Measurements from ENCODE around the gene FADS6. TPM values are rescaled to one million over a fixed set of nuclear protein-coding genes. Genes with fewer than 3 reads are reported as not detected.

The FADS6 gene
- total RNA-seq, 2 experiments from 2014 or later, result not detected

DNA sequence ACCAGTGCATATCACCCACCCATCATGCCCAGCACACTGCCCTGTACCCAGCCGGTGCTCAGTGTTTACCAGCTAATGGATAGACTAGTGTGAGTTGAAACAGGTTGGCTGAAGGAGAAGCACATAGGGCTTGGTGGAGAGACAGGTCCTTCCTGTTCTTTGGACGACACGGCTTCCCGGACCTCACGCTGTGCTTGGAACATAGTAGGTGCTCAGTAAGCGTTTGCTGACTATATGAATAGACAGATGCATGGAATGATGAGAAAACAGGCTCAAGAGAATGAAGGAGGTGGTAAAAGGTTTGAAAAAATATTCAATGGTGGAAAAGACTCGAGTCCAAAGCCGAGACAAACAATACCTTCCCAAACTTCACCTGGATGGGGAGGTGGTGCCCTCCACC lies 6.8 kb upstream of the FADS6 start:
- Mint-ChIP-seq H3K36me3 (no peaks in the 10 kb centered on the region), H3K27ac (no peak overlapping the region), H3K9me3 (no peaks in the 10 kb centered on the region), H3K4me3 (no peak overlapping the region), H3K4me1 (ENCODE audit: low read depth) (no peaks in the 10 kb centered on the region), H3K27me3 (peaks cover 8% of the 10 kb centered on the region)
- intact Hi-C loops (cut with micrococcal nuclease), result no loop called here
- ChIA-PET CTCF (no interaction called here), POLR2A (no interaction called here)
- no peak for DNase-seq

DNA sequence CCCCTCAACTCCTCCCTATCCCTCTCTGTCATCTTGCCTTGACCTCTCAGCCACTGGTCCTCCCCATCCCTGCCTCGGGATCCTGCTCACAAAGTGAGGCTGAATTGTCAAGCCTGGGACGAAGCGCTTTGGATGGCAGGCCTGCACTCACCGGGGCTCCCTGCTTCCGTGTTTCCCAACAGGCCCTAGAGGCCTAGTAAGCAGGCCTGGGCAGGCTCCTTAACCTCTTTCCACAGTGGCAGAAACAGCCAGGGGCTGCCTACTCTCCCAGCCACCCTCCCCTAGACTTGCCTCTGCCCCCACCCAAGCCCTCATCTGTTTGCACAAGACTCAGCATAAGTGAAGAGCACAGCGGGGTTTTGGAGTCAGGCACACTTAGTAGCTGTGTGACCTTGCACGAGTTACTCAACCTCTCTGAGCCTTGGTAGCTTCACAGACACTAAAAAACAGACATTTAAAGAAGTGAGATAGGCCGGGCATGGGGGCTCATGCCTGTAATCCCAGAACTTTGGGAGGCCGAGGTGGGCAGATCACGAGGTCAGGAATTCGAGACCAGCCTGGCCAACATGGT lies 5.0 kb upstream of the FADS6 start:
- Mint-ChIP-seq H3K4me3 (no peak overlapping the region), H3K9me3 (no peaks in the 10 kb centered on the region), H3K4me1 (ENCODE audit: low read depth) (peaks cover 2% of the 10 kb centered on the region), H3K27me3 (peaks cover 21% of the 10 kb centered on the region), H3K36me3 (no peaks in the 10 kb centered on the region), H3K27ac (no peak overlapping the region)
- POLR2A ChIA-PET, result no interaction called here
- CTCF ChIA-PET, result no interaction called here
- DNase-seq, result no peak
- intact Hi-C loops (cut with micrococcal nuclease), result no loop called here

DNA sequence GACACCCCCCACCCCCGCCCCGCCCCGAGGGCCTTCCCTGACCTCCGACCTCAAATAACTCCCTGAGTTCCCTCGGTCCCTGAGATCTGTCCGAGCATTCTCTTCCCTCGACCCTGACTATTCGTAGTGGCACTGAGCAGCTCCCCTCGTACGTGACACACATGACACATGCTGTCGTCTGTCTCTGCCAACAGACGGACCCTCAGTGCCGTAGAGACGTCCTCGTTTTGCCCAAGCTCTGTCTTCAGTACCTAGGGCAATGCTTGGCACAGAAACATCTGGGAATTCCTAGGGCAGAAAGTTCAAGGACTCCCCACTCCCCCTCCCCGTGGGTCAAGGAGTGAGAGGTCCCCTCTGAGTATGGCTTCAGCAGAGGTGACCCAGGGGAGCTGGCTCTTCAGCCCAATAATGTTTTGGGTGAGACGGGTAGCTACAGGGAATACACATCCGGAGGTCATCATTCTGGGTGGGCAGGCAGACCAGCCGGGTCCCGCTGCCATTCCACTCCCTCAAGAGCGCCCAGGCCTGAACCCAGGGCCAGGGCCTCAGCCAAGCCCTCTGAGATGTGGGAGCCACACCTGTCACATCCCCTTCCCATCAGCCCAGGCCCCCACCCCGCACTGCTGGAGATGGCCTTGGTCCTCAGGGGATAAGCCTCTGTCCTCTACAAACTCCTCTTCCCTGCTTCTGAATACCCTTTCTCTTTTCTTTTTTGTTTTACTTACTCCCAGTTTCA lies 671 bp upstream of the FADS6 start:
- intact Hi-C loops (cut with micrococcal nuclease), result no loop called here
- H3K27me3 Mint-ChIP-seq, result peaks cover 33% of the 10 kb centered on the region
- POLR2A ChIA-PET, result no interaction called here
- CTCF ChIA-PET, result interaction anchor here (1.5 kb wide), 1 partner anchor 64 kb away, joined by 3 read pairs; no protein-coding TSS in a partner anchor
- no peak overlapping the region for H3K4me3 Mint-ChIP-seq
- no peak overlapping the region for H3K27ac Mint-ChIP-seq
- H3K36me3 Mint-ChIP-seq, result no peaks in the 10 kb centered on the region
- DNase-seq, result no peak
- peaks cover 2% of the 10 kb centered on the region for H3K4me1 Mint-ChIP-seq (ENCODE audit: low read depth)
- H3K9me3 Mint-ChIP-seq, result no peaks in the 10 kb centered on the region

DNA sequence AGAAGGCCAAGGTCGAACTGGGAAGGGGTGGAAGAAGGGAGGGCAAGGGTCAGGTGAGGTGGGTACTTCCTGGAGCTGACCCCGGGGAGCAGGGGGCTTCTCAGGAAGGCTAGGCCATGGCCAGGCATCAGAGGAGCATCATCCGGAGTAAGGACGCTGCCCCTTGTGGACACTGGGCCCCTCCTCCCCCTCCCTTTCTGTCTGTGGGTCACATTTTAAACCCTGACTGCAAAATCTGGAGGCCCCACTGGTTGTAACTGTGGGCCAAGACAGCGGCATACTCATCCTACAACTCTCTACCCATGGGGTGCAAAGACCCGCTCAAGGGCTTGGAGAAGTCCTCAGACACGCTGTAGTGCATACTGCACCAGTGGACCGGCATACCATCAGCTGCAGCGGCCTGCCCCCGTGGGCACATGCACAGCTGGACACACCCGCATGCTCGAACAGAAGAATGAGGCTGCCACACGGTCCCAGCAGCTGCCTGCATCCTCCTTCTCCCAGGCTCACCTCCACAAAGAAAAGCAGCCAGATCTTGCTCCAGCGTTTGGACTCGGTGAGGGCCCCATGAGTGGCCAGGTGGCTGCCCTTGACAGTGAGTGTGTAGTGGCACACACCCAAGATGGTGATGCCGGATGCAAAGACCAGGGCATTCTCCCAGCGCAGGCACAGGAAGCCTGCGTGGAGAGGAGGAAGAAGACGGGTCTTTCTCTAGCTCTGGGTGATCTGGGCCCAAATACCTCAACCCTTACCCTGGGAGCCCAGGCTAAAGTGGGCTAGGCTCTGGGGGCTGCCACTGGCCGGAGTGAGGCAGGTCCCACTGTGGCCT lies 1.2 kb downstream of the FADS6 start:
- H3K36me3 Mint-ChIP-seq, result no peaks in the 10 kb centered on the region
- intact Hi-C loops (cut with micrococcal nuclease), result no loop called here

DNA sequence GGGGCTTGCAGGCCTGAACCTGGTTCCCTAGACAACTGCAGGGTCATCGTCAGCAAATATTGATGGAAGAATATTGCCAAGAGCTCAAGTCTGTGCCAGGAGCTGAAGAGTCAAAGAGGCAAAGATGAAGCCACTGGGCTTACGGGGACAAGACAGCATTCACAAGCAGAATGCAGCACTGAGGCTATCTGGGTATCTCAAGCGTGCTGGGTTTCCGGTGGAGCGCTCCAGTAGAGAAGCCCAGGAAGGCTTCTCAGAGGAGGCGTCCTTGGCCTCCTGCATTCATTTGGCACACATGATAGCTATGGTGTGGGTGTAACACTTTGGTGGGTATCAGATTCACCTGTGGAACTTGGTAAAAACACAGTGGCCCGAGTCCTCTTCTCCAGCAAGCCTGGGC lies 2.9 kb downstream of the FADS6 start:
- ChIA-PET POLR2A (no interaction called here), CTCF (no interaction called here)
- H3K4me1 Mint-ChIP-seq (ENCODE audit: low read depth), result peaks cover 2% of the 10 kb centered on the region
- no peak for DNase-seq
- H3K4me3 Mint-ChIP-seq, result no peak overlapping the region
- H3K27ac Mint-ChIP-seq, result no peak overlapping the region
- no peaks in the 10 kb centered on the region for H3K9me3 Mint-ChIP-seq
- no peaks in the 10 kb centered on the region for H3K36me3 Mint-ChIP-seq
- peaks cover 31% of the 10 kb centered on the region for H3K27me3 Mint-ChIP-seq
- intact Hi-C loops (cut with micrococcal nuclease), result no loop called here

More for the DNA sequence above, 1.2 kb downstream of the FADS6 start:
- H3K27me3 Mint-ChIP-seq, result peaks cover 33% of the 10 kb centered on the region
- no peak overlapping the region for H3K27ac Mint-ChIP-seq
- no peaks in the 10 kb centered on the region for H3K9me3 Mint-ChIP-seq
- H3K4me1 Mint-ChIP-seq (ENCODE audit: low read depth), result peaks cover 2% of the 10 kb centered on the region
- POLR2A ChIA-PET, result no interaction called here
- no peak overlapping the region for H3K4me3 Mint-ChIP-seq
- no peak for DNase-seq
- CTCF ChIA-PET, result no interaction called here

DNA sequence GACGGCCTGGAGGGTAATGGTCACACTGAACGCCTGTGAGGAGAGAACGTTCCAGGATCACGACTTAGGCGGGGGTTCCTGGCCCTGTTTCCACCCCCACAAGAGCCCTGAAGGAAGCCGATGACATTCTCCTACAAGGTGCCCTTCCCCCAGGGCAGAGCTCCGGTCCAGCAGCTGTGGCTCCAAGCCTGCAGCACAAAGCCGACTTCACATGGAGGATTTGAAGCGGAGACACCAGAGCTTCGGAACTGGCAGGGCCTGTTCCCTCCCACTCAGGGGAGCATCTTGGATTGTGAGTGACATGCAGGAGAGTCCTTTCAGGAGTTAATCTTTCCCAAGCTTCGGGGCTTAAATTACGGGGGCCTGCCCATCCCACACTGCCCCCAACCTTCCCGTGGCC lies 5.0 kb downstream of the FADS6 start:
- intact Hi-C loops (cut with micrococcal nuclease), result no loop called here
- H3K4me1 Mint-ChIP-seq (ENCODE audit: low read depth), result no peaks in the 10 kb centered on the region
- peaks cover 25% of the 10 kb centered on the region for H3K27me3 Mint-ChIP-seq
- no peak for DNase-seq
- H3K9me3 Mint-ChIP-seq, result no peaks in the 10 kb centered on the region
- no peak overlapping the region for H3K27ac Mint-ChIP-seq
- H3K4me3 Mint-ChIP-seq, result no peak overlapping the region
- no peaks in the 10 kb centered on the region for H3K36me3 Mint-ChIP-seq
- ChIA-PET CTCF (no interaction called here), POLR2A (no interaction called here)

DNA sequence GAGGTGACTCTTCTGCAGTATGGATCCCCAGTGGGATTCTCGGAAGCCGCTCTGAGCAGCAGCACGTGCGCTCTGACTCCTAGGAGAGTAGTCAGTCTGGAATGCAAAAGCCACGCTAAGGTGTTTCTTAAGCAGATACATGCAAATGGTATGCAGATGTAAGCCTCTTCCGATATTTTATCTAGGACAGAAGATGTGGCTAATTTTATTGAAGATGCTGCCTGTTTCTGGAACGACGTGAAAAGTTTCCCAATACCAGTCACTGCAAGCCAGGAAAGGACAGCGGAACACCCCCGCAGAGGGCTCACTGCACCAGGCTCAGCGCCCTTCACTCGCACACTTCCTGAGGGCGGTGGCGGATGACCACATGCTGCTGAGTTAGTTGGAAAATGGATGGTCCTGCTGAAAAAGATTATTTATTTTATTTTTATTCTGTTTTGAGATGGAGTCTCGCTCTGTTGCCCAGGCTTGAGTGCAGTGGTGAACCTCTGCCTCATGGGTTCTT lies 10.1 kb downstream of the FADS6 start:
- Mint-ChIP-seq H3K27ac (no peak overlapping the region), H3K9me3 (no peaks in the 10 kb centered on the region), H3K27me3 (peaks cover 11% of the 10 kb centered on the region), H3K4me3 (no peak overlapping the region), H3K4me1 (ENCODE audit: low read depth) (no peaks in the 10 kb centered on the region), H3K36me3 (no peaks in the 10 kb centered on the region)
- no peak for DNase-seq
- POLR2A ChIA-PET, result no interaction called here
- CTCF ChIA-PET, result interaction anchor here (1.0 kb wide), 1 partner anchor 78 kb away, joined by 3 read pairs; no protein-coding TSS in a partner anchor
- intact Hi-C loops (cut with micrococcal nuclease), result no loop called here

DNA sequence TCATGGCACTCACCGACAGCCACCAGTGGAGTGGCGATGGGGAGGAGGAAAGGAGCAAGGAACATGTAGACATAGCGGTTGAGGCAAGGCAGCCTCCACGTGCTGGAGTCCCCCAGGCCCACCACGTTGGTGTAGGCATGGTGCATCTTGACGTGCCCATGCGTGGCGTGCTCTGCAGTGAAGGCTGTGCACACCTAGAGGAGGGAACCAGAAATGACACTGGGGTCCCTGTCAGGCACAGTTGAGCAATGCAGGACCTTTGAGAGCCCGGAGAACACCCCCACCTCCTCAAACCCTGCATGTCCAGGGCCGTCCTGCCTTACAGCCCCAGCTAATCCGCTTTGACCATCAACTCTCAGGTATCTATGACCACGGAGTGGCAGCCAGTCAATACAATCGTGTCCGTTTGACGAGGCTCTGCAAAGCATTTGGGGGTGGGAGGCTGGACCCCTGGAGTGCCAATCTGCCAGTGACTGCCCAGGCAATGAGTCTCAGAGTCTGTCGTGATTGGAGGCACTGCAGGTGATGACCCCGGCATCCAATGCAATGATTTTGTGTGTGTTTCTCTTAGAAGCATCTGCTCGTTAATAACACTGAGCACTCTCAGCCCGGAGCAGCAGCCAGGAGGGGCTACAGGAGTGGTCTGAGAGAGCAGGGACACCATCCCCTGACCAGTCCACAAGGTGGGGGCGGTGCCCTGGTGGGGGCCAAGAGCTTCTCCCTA lies 10.8 kb downstream of the FADS6 start:
- Mint-ChIP-seq H3K4me1 (ENCODE audit: low read depth) (no peaks in the 10 kb centered on the region), H3K27ac (no peak overlapping the region), H3K27me3 (peaks cover 11% of the 10 kb centered on the region), H3K36me3 (no peaks in the 10 kb centered on the region), H3K4me3 (no peak overlapping the region), H3K9me3 (no peaks in the 10 kb centered on the region)
- intact Hi-C loops (cut with micrococcal nuclease), result no loop called here
- POLR2A ChIA-PET, result no interaction called here
- CTCF ChIA-PET, result interaction anchor here (1.0 kb wide), 1 partner anchor 78 kb away, joined by 3 read pairs; no protein-coding TSS in a partner anchor
- DNase-seq, result no peak

DNA sequence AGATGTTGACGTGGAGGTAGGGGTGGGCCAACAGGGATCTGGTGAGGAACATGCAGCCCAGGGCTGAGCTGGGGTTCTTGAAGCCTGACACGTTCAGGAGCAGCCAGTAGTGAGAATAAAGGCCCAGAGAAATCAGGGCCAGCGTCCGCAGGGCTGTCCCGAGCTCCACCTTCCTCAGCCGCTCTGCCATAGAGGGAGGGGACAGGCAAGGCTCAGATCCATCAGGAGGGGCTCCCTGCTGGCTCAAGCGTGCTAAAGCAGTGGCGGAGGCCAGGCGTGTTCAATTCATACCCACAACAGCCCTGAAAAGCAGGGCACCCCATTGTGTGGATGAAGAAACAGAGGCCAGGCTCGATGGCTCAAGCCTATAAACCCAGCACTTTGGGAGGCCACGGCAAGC lies 12.4 kb downstream of the FADS6 start:
- Mint-ChIP-seq H3K36me3 (no peaks in the 10 kb centered on the region), H3K27me3 (peaks cover 11% of the 10 kb centered on the region), H3K9me3 (no peaks in the 10 kb centered on the region), H3K4me3 (no peak overlapping the region), H3K27ac (no peak overlapping the region), H3K4me1 (ENCODE audit: low read depth) (no peaks in the 10 kb centered on the region)
- DNase-seq, result no peak
- ChIA-PET POLR2A (no interaction called here), CTCF (interaction anchor here (1.0 to 2.1 kb wide), 2 partner anchors 19 to 43 kb away, joined by 3 to 8 read pairs; partner anchors contain the start of gene OTOP2)
- intact Hi-C loops (cut with micrococcal nuclease), result no loop called here

DNA sequence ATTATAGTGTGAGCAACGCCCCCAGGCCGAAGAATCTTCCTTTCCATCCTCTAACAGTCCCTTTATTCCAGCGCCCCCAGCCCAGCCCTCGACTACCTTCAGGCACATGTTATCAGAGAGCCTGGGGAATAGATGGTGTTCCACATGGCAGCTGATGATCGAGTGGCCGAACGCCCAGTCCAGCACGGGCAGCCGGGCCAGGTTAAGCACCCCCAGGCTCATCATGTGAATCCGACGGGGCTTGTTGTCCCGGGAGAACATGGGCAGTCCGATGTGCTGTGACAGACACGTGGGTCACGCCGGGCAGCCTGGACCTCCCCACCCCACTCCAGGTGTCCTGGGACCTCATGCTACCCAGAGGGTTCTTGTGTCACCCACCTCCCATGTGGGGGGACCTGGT lies 14.1 kb downstream of the FADS6 start:
- no peaks in the 10 kb centered on the region for H3K9me3 Mint-ChIP-seq
- H3K27ac Mint-ChIP-seq, result no peak overlapping the region
- POLR2A ChIA-PET, result no interaction called here
- H3K27me3 Mint-ChIP-seq, result peaks cover 2% of the 10 kb centered on the region
- CTCF ChIA-PET, result interaction anchor here (2.1 kb wide), 1 partner anchor 17 kb away, joined by 8 read pairs; no protein-coding TSS in a partner anchor
- H3K4me1 Mint-ChIP-seq (ENCODE audit: low read depth), result peaks cover 7% of the 10 kb centered on the region
- no peaks in the 10 kb centered on the region for H3K36me3 Mint-ChIP-seq
- DNase-seq, result no peak
- no peak overlapping the region for H3K4me3 Mint-ChIP-seq
- intact Hi-C loops (cut with micrococcal nuclease), result no loop called here

DNA sequence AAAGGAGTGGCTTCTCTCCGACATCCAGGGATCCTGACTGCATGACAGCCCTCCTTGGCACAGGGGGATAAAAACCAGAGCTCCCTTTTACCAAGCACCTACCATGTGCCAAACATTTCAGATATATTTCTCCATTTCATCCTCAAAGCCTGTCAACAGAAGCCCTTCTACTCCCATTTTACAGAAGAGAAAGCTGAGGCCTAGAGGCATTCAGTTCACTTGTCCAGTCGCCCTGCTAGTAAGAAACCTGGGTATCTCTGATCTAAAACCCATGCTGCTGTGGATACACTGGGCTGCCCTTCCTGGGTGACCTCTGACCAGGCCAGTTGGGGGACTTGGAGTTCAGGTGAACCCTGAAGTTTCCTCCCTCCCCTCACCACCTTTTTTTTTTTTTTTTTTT lies 14.8 kb downstream of the FADS6 start:
- H3K36me3 Mint-ChIP-seq, result no peaks in the 10 kb centered on the region
- H3K4me3 Mint-ChIP-seq, result no peak overlapping the region
- no peak overlapping the region for H3K27ac Mint-ChIP-seq
- H3K4me1 Mint-ChIP-seq (ENCODE audit: low read depth), result peaks cover 11% of the 10 kb centered on the region
- no peak for DNase-seq
- intact Hi-C loops (cut with micrococcal nuclease), result no loop called here
- peaks cover 1% of the 10 kb centered on the region for H3K27me3 Mint-ChIP-seq
- no peaks in the 10 kb centered on the region for H3K9me3 Mint-ChIP-seq
- ChIA-PET CTCF (interaction anchor here (0.9 to 1.1 kb wide), 2 partner anchors 15 to 85 kb away, joined by 3 read pairs; no protein-coding TSS in a partner anchor), POLR2A (no interaction called here)

Measured in activated CD4-positive, alpha-beta memory T cell treated with anti-CD3 and anti-CD28 coated beads for 36 hours (primary cell).